Thyroid gland (tissue), 4 donors: ENCODE data around the gene PSMB11.

ENCODE experiments used
- POLR2A ChIP-seq, 2 donors: fragments of 450-650 bp; IDR thresholded peaks; one replicate each; pipeline ENCODE4 v1.6.1; 2017; ENCODE audit warnings: antibody characterized with exemption in 2 of 2, mild to moderate bottlenecking in 2 of 2, moderate library complexity in 1 of 2
- TF ChIP-seq, protein P1 (sequence below), 6 experiments: fragments of 200-600 bp in 3 of 6; fragments of 450-650 bp in 3 of 6; sonication (generic) in 3 of 6; IDR thresholded peaks; one replicate each; pipeline ENCODE4 v1.5.1; 2016 to 2019; ENCODE audit warnings: antibody characterized with exemption in 6 of 6, mild to moderate bottlenecking in 2 of 6, inconsistent platforms in 1 of 6, moderate library complexity in 1 of 6

DNA sequence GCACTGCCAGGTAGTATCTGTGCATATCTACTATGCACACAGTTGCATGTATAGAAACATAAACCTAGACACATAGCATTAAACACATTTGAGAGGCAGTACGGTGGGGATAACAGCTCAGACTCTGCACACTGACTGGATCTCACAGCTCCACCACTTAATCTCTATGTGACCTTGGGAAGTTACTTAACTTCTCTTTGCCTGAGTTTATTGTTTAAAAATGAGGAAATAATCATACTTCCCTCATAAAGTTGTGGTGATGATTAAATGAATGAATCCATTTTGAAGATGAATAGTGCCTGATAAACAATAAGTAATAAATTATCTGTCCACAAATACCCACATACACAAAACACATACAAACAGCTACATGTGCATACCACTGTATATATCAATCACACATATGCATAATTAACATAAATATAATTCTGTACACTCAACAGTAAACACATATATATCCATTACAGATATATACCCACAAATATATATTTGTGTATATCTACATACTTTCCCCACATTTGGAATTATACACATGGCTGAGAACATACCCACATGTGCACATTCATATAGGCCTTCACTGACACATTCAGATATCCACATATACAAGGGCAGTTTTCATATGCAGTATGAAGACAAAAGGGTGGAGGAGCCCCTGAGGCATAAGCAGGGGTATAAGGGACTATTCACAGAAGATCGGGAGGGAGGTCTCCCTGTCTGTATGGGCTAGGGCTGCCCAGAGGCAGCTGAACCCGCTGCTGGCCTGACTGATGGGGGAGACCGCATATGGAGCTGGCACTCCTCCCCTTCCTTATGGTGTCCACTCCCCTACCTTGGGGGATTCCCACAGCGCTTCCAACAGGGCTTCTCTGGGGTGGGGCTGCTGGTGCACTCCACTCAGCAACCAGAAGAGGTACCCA, 9.4 kb downstream of the PSMB11 start:
- TF ChIP-seq, protein P1, sequence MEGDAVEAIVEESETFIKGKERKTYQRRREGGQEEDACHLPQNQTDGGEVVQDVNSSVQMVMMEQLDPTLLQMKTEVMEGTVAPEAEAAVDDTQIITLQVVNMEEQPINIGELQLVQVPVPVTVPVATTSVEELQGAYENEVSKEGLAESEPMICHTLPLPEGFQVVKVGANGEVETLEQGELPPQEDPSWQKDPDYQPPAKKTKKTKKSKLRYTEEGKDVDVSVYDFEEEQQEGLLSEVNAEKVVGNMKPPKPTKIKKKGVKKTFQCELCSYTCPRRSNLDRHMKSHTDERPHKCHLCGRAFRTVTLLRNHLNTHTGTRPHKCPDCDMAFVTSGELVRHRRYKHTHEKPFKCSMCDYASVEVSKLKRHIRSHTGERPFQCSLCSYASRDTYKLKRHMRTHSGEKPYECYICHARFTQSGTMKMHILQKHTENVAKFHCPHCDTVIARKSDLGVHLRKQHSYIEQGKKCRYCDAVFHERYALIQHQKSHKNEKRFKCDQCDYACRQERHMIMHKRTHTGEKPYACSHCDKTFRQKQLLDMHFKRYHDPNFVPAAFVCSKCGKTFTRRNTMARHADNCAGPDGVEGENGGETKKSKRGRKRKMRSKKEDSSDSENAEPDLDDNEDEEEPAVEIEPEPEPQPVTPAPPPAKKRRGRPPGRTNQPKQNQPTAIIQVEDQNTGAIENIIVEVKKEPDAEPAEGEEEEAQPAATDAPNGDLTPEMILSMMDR (IDR thresholded peaks at IDR 0.05) = no peak
- no peak for TF ChIP-seq POLR2A (IDR thresholded peaks at IDR 0.05)
